ENCODE results near the gene PDHX.

- TF ChIP-seq CTCF (IDR thresholded peaks at IDR 0.05; ENCODE audit: low read length) (no peak), EZH2 (optimal IDR thresholded peaks at IDR 0.05; ENCODE audit: low read depth, low read length) (no peak), EZH2phosphoT487 (IDR thresholded peaks at IDR 0.05; ENCODE audit: low read length) (no peak)
Measured at GRCh38 chr11:34963351-34963750, 46.9 kb downstream of the PDHX start.
